Hepatocyte (in vitro differentiated cells): ENCODE data around the gene C1QTNF4. TPM values are rescaled to one million over a fixed set of nuclear protein-coding genes. Genes with fewer than 3 reads are reported as not detected.

ENCODE experiments used
- DNase-seq: peaks from one replicate; pipeline ENCODE4 v3.0.0-alpha.2; 2016; ENCODE audit warnings: low spot score
- H2AFZ ChIP-seq: fragments of 200-600 bp; sonication (generic); 2 replicates; pipeline ENCODE4 v1.6.0; 2016; ENCODE audit warnings: antibody characterized with exemption, mild to moderate bottlenecking
- H3K27ac ChIP-seq: fragments of 200-600 bp; sonication (generic); 2 replicates; pipeline ENCODE4 v1.5.1; 2016; ENCODE audit warnings: mild to moderate bottlenecking
- H3K27me3 ChIP-seq: fragments of 200-600 bp; sonication (generic); 2 replicates; pipeline ENCODE4 v1.6.1; 2016
- H3K36me3 ChIP-seq: fragments of 200-600 bp; sonication (generic); replicated peaks from 2 replicates; pipeline ENCODE4 v1.5.1; 2016; ENCODE audit warnings: low read depth; ENCODE audit not compliant: insufficient read depth
- H3K4me1 ChIP-seq: fragments of 200-600 bp; sonication (generic); 2 replicates; pipeline ENCODE4 v1.5.1; 2016; ENCODE audit warnings: mild to moderate bottlenecking, moderate library complexity; ENCODE audit not compliant: insufficient read depth
- H3K4me2 ChIP-seq: fragments of 200-600 bp; sonication (generic); 2 replicates; pipeline ENCODE4 v1.6.0; 2016
- H3K4me3 ChIP-seq: fragments of 200-600 bp; sonication (generic); 2 replicates; pipeline ENCODE4 v1.5.1; 2016; ENCODE audit warnings: mild to moderate bottlenecking
- H3K79me2 ChIP-seq: fragments of 200-600 bp; sonication (generic); 2 replicates; pipeline ENCODE4 v1.6.0; 2017; ENCODE audit warnings: mild to moderate bottlenecking
- H3K9me2 ChIP-seq: fragments of 200-600 bp; sonication (generic); replicated peaks from 2 replicates; pipeline ENCODE4 v1.6.0; 2017; ENCODE audit warnings: mild to moderate bottlenecking; ENCODE audit not compliant: insufficient read depth
- H3K9me3 ChIP-seq: fragments of 200-600 bp; sonication (generic); 2 replicates; pipeline ENCODE4 v1.5.1; 2016; ENCODE audit warnings: low read depth, mild to moderate bottlenecking
- H4K20me1 ChIP-seq: fragments of 200-600 bp; sonication (generic); 2 replicates; pipeline ENCODE4 v1.6.0; 2016; ENCODE audit warnings: mild to moderate bottlenecking; ENCODE audit not compliant: insufficient read depth, poor library complexity, severe bottlenecking
- CTCF ChIP-seq: fragments of 200-600 bp; sonication (generic); IDR thresholded peaks from 2 replicates; pipeline ENCODE4 v1.5.1; 2016; ENCODE audit warnings: antibody characterized with exemption, mild to moderate bottlenecking; ENCODE audit not compliant: poor library complexity
- EZH2 ChIP-seq: fragments of 200-600 bp; sonication (generic); IDR thresholded peaks from 2 replicates; pipeline ENCODE4 v1.6.1; 2016; ENCODE audit warnings: antibody characterized with exemption, mild to moderate bottlenecking, borderline replicate concordance
- EZH2phosphoT487 ChIP-seq: fragments of 200-600 bp; sonication (generic); IDR thresholded peaks from one replicate; pipeline ENCODE4 v1.6.1; 2018; ENCODE audit warnings: antibody characterized with exemption, mild to moderate bottlenecking, low read depth, moderate library complexity; ENCODE audit not compliant: unreplicated experiment, severe bottlenecking
- WGBS: methylation state at CpG from one replicate; pipeline ENCODE4 v1.1.6; 2016; ENCODE audit warnings: low lambda C conversion rate; ENCODE audit errors: missing lambda C conversion rate; 5-methylcytosine and 5-hydroxymethylcytosine counted together
- polyA plus RNA-seq: library from polyadenylated mRNA; unstranded; fragments of >200 nt; fragmentation: Nextera tagmentation; extraction: Ambion mirVana; gene quantifications from 2 replicates; pipeline ENCODE4 v1.2.1, GENCODE V29; 2016
- small RNA-seq: library from RNA; depleted of rRNA; stranded (forward); fragments of <200 nt; gene quantifications from one replicate; pipeline ENCODE3, GENCODE V24; 2014
- total RNA-seq: library from RNA; depleted of rRNA; stranded (reverse); fragments of >200 nt; gene quantifications from 2 replicates; pipeline ENCODE4 v1.2.3, GENCODE V29; 2014

The C1QTNF4 gene
- total and polyA plus RNA-seq, 2 experiments from 2014 or later, result 0.50 to 0.73 TPM

DNA sequence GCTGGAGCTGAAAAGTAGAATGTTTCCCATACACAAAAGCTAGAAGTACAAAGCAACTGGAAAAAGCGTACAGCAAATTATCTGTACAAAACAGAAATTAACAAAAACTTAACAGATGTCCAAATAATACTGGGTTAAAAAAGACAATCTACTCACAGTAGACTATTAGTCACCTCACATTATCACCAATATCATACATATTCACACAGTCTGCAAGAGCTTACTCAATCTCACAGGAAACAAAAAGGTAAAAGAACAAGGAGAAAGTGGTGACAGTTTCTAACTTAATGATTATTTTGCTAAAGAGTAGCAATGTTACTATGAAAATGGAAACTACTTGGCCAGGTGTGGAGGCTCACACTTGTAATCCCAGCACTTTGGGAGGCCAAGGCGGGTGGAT lies 53.1 kb downstream of the C1QTNF4 start:
- H3K79me2 ChIP-seq, result peaks cover 98% of the 10 kb centered on the region
- H2AFZ ChIP-seq, result no peak overlapping the region
- peaks cover 27% of the 10 kb centered on the region for H3K4me1 ChIP-seq
- DNase-seq, result no peak
- peaks cover 97% of the 10 kb centered on the region for H4K20me1 ChIP-seq
- TF ChIP-seq EZH2phosphoT487 (no peak), CTCF (no peak), EZH2 (no peak)
- H3K27me3 ChIP-seq, result no peaks in the 10 kb centered on the region
- no peaks in the 10 kb centered on the region for H3K9me2 ChIP-seq
- no peaks in the 10 kb centered on the region for H3K36me3 ChIP-seq
- WGBS, result 98% methylated on average over 2 of the region's 2 CpGs
- no peak overlapping the region for H3K27ac ChIP-seq
- H3K4me2 ChIP-seq, result no peak overlapping the region
- no peaks in the 10 kb centered on the region for H3K9me3 ChIP-seq
- H3K4me3 ChIP-seq, result no peak overlapping the region

- no peaks in the 10 kb centered on the region for H3K36me3 ChIP-seq
Observed at GRCh38 chr11:47539681-47540039, 54.6 kb downstream of the C1QTNF4 start.

More at GRCh38 chr11:47539681-47540039, 54.6 kb downstream of the C1QTNF4 start:
- H3K9me2 ChIP-seq, result no peaks in the 10 kb centered on the region
- H3K4me1 ChIP-seq, result peaks cover 27% of the 10 kb centered on the region
- H3K79me2 ChIP-seq, result peaks cover 98% of the 10 kb centered on the region
- H3K4me3 ChIP-seq, result no peak overlapping the region
- H3K9me3 ChIP-seq, result no peaks in the 10 kb centered on the region
- TF ChIP-seq CTCF (no peak), EZH2 (no peak), EZH2phosphoT487 (no peak)
- peak overlapping the region; percentile 41 for H3K27ac ChIP-seq
- H3K4me2 ChIP-seq, result no peak overlapping the region
- 76% methylated on average over 2 of the region's 2 CpGs for WGBS
- peaks cover 97% of the 10 kb centered on the region for H4K20me1 ChIP-seq
- H3K27me3 ChIP-seq, result no peaks in the 10 kb centered on the region
- DNase-seq, result no peak
- no peak overlapping the region for H2AFZ ChIP-seq

Small RNA genes lying within 50 kb of the gene (small RNA-seq; reads per million reads assigned to genes)
- gene RN7SL652P, result not detected
- not detected for gene RNU5E-10P

Other genes with a start within 250 kb of the C1QTNF4 start
- gene MYBPC3, start 241.7 kb downstream of the C1QTNF4 start, total RNA-seq, result 0.68 and 1.4 TPM in 2 replicates
- 0.51 and 0.75 TPM in 2 replicates for gene MYBPC3, start 241.7 kb downstream of the C1QTNF4 start, polyA plus RNA-seq
- 0.13 and 1.1 TPM in 2 replicates for gene SPI1, start 215.9 kb downstream of the C1QTNF4 start, total RNA-seq
- gene SPI1, start 215.9 kb downstream of the C1QTNF4 start, polyA plus RNA-seq, result 2.0 and 3.3 TPM in 2 replicates
- 60.8 and 72.3 TPM in 2 replicates for gene SLC39A13, start 185.8 kb downstream of the C1QTNF4 start, total RNA-seq
- gene SLC39A13, start 185.8 kb downstream of the C1QTNF4 start, polyA plus RNA-seq, result 118 and 119 TPM in 2 replicates
- gene PSMC3, start 168.0 kb downstream of the C1QTNF4 start, total RNA-seq, result 95.8 and 103 TPM in 2 replicates
- 142 and 159 TPM in 2 replicates for gene PSMC3, start 168.0 kb downstream of the C1QTNF4 start, polyA plus RNA-seq
- gene RAPSN, start 145.3 kb downstream of the C1QTNF4 start, total RNA-seq, result 0.44 TPM in 1 of 2 replicates, not detected in the other
- gene RAPSN, start 145.3 kb downstream of the C1QTNF4 start, polyA plus RNA-seq, result 0.34 and 0.46 TPM in 2 replicates
- 82.7 and 84.6 TPM in 2 replicates for gene CELF1, start 41.3 kb downstream of the C1QTNF4 start, total RNA-seq
- gene CELF1, start 41.3 kb downstream of the C1QTNF4 start, polyA plus RNA-seq, result 59.1 and 70.3 TPM in 2 replicates
- gene PTPMT1, start 28.8 kb downstream of the C1QTNF4 start, total RNA-seq, result 112 and 120 TPM in 2 replicates
- gene PTPMT1, start 28.8 kb downstream of the C1QTNF4 start, polyA plus RNA-seq, result 100 and 108 TPM in 2 replicates
- 18.0 and 18.2 TPM in 2 replicates for gene KBTBD4, start 15.4 kb downstream of the C1QTNF4 start, total RNA-seq
- 13.1 and 14.6 TPM in 2 replicates for gene KBTBD4, start 15.4 kb downstream of the C1QTNF4 start, polyA plus RNA-seq
- 65.8 and 92.6 TPM in 2 replicates for gene NDUFS3, start 15.3 kb downstream of the C1QTNF4 start, total RNA-seq
- gene NDUFS3, start 15.3 kb downstream of the C1QTNF4 start, polyA plus RNA-seq, result 107 and 125 TPM in 2 replicates
- gene FAM180B, start 7.7 kb downstream of the C1QTNF4 start, total RNA-seq, result 0.50 TPM in 1 of 2 replicates, not detected in the other
- not detected in 2 replicates for gene FAM180B, start 7.7 kb downstream of the C1QTNF4 start, polyA plus RNA-seq
- gene MTCH2, start 48.1 kb upstream of the C1QTNF4 start, total RNA-seq, result 91.8 and 96.1 TPM in 2 replicates
- gene MTCH2, start 48.1 kb upstream of the C1QTNF4 start, polyA plus RNA-seq, result 130 and 171 TPM in 2 replicates
- 2.0 and 2.3 TPM in 2 replicates for gene AGBL2, start 121.0 kb upstream of the C1QTNF4 start, total RNA-seq
- gene AGBL2, start 121.0 kb upstream of the C1QTNF4 start, polyA plus RNA-seq, result 2.0 and 5.8 TPM in 2 replicates
- gene FNBP4, start 172.9 kb upstream of the C1QTNF4 start, total RNA-seq, result 43.9 and 56.7 TPM in 2 replicates
- 41.6 and 48.7 TPM in 2 replicates for gene FNBP4, start 172.9 kb upstream of the C1QTNF4 start, polyA plus RNA-seq